Measurements from ENCODE around the gene HES1. TPM values are rescaled to one million over a fixed set of nuclear protein-coding genes. Genes with fewer than 3 reads are reported as not detected.
A peak's percentile ranks its signal among the peaks of the same experiment; 100 is the strongest.
"Not testable (repeated sequence)": the region's sequence is repeated elsewhere in the genome, so short reads cannot be mapped to it uniquely, and the experiment has no call there.

HES1 gene
- total RNA-seq, 1 donor from 2014 or later: 21.3 TPM

DNA sequence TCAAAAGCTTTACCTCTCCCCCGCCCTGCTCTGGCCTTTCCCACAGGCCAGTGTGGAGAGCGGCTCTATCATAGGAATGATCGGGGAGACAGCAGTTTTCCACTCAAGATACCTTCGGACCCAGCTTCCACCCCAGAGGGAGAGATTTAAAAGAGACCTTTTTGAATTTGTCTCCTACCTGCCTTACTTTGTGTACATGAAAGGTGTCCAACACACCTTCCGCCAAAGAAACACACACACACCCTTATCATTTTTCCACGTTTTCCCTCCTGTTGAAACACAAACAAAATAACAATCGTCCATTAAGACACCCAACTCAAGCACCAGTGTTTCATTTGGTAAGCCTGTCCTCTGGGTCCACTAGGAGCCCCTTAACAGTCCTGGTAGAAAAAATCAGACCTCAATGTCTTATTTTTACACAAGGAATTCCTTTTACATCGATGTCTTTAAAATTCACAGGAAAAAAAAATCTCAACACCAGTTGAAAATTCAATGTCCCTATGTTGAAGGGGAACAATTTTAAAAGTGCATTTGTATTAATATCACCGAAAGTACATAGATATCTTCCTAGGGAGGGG is 4.0 kb downstream of the HES1 start:
- ATAC-seq (no peak), DNase-seq (ENCODE audit: low spot score) (no peak)

DNA sequence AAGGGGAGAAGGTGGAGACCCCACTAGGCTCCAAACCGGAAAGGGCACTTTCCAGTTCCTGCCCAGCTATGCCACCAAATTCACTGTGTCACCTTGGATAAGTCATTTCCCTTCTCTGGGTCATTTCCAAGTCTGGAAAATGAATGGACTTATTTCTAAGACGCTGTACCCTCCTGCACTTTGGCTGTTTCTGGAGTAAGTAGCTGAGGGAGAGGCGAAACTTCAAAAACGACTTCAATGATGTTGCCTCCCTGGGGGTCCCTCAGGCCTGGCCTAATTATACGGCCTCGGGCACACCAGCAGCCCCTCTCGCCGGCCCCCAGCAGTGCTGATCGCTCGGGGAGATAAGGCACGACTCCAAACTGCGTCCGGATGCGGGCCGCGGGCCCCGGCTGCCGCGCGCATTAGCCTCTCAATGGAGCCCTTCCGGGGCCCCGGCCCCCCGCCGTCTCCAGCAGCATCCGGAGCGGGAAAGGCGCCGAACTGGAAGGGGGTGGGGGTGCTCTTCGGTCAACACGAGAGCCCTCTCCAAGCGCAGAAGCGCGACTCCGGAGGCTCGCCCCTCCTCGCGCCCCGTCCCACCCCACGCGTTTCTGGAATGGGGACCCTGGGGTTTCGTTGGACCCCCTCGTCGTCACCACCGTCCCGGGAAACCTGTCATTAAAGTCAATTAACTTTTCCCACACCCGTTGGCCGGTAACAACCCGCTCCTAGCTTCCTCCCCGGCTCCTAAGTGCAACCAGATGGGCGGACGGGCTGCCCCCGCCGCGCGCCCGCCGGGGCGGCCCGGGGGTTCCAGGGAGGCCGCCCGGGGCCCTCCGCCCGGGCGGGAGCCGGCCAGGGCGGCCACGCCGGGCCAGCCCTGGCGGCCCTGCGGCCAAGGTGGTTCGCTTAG is 4.8 kb downstream of the HES1 start:
- ATAC-seq: peak; percentile 10

DNA sequence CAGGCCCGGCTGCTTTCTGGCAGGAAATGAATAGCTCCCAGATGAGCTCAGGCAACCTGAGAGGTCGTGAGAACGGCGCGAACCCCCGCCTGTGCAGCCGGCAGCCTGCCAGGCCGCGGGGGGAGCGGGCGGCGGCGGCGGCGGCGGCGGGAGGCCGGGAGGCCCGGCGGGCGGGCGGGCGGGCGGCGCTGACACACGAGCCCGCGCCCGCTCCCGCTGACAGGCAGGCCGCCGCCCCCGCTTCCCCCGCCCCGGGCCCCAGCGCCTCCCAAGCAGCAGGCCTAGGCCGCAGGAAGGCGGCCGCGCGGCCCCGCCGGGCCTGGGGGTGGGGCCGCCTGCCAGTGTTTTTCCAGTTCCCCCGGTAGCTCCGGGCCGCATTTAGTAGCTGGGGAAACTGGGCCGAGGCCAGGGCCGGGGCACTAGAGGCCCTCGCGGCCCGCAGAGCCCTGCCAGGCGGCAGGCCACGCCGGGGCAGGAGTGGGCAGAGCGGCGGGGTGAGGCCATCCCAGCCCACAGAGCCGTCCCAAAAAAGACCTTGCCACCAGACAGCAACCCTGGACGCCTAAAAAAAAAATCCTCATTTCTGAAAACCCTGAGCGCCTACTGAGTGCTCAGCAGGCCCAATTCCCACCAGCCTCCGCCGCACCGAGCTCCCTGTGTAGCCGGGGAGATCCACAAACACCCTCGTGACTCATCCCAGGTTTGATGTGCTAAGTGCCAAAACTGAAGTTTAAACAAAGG is 5.6 kb downstream of the HES1 start:
- DNase-seq (ENCODE audit: low spot score): peak; percentile 95
- ATAC-seq: peak; percentile 63

More for the DNA sequence above, 4.8 kb downstream of the HES1 start:
- peak; percentile 60 for DNase-seq (ENCODE audit: low spot score)

DNA sequence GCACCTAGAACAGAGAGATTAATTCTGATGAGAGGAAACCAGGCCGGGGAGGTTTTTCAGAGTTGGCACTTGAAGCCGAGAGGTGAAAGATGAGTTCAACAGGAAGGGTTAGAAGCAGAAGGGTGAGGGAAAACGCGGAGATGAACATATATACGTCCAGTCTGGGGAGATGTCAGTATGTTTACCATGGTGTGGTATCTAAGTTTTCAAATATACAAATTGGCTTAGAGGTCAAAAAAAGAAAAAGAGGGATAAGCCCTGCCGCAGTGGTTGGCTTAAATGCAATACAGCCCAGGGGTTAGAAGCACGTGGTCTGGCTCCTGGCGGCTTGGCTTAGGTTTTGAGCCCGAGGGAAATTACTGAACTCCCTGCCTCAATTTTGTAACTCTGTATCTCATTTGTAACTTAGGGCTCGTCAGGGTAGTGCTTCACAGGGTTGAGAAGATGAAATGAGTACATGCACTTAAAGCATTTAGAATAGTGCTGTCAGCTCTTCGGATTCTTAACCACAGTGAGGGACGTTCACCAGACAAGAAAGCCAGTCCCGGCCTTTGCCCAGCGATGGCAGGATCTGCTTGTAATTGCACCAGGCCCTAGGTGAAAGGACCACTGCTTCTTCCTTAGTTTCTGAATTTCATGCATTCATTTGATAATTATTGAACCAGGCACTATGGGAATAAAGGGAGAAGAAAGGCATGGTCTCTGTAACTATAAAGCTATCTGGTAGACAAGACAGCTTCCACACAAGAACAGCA is 6.4 kb downstream of the HES1 start:
- DNase-seq (ENCODE audit: low spot score): peak; percentile 69
- peak; percentile 24 for ATAC-seq

DNA sequence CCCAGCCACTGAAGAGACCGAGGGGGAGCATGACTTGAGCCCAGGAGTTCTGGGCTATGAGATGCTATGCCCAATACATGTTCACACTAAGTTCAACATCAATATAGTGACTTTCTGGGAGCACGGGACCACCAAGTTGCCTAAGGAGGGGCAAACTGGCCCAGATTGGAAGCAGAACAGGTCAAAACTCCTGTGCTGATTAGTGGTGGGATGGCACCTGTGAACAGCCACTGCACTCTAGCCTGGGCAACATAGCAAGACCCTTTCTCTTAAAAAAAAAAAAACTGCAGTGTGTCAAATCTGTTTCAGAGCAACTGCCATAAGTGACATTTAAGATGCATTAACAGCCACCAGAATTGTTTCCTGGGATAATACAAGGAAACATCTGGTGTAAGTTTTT is 9.8 kb downstream of the HES1 start:
- no peak for ATAC-seq
- DNase-seq (ENCODE audit: low spot score): no peak

DNA sequence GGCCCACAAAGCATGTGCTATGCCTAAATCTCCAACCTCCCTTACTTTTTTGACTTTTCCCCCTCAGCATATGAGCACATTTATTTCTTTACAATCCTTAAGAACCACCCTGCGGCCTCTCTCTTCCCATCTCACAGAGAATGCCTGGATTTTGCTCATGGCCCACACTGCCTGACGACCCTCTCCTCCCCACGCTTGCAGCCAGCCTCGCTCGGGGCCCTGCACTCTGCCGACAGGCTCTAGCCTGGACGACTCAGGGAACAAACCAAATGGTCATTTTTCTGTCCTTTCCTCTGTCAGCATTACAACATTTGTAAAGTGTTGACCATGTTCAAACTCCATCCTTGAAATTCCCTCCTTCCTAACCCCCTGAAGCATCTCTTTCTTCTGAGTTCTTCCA is 11.7 kb downstream of the HES1 start:
- ATAC-seq (no peak), DNase-seq (ENCODE audit: low spot score) (no peak)

DNA sequence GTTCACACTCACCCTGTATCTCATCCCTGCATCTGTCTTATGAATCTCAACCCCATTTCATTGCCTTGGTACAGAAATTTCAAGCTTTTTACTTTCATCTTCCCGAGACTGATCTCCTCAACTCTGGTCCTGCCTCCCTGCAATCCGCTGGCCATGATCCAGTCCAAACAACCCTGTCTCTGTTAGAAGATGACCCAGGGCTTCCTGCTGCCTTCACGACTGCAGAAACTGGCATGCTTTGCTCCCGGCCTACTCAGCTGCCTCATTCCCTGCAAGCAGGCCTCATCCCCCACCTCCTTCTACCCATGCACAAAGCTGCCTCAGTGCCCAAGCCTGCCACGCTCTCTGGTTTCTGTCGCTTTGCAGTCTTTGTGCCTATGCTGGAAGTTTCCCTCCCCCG is 12.4 kb downstream of the HES1 start:
- peak; percentile 78 for DNase-seq (ENCODE audit: low spot score)
- ATAC-seq: peak; percentile 74

DNA sequence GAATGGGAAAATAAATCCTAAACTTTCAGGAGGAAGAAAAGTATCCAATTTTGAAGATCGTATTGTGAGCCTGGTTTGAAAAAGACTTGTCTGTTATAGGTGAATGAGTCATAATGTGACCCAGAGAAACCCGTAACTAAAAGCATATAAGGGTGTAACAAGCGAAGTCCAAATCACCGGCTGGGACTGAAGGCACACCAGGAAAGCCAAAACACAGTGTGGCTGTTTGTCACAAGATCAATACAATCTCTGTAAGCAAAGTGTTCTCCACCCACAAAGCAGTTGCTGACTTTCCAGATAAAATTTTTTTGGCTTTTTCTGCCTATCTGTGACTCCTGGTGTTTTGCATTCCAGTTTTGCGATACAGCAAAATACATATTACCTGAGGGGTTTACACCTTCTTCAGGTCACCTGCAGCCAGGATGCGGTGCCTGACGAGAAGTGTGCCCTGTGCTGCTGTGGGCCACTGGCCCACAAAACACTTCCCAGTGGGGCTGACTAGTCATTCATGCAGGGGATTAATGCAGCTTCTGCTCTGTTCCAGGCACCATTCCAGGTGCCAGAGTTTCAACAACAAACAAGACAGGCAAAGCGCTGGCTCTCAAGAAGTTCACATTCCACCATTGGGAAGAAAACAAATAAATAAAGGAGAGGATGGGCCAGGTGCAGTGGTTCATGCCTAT is 14.4 kb downstream of the HES1 start:
- DNase-seq (ENCODE audit: low spot score) (peak; percentile 66), ATAC-seq (peak; percentile 91)

DNA sequence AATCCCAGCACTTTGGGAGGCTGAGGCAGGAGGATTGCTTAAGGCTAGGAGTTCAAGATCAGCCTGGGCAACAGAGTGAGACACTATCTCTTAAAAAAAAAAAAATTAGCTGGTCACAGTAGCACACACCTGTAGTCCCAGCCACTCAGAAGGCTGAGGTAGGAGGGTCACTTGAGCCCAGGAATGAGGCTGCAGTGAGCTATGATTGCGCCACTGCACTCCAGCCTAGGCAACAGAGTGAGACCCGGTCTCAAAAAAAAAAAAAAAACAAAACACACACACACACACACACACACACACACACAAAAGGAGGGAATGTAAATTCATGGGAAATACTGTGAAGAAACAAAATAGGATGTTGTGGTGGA is 15.0 kb downstream of the HES1 start:
- ATAC-seq: not testable (repeated sequence)

DNA sequence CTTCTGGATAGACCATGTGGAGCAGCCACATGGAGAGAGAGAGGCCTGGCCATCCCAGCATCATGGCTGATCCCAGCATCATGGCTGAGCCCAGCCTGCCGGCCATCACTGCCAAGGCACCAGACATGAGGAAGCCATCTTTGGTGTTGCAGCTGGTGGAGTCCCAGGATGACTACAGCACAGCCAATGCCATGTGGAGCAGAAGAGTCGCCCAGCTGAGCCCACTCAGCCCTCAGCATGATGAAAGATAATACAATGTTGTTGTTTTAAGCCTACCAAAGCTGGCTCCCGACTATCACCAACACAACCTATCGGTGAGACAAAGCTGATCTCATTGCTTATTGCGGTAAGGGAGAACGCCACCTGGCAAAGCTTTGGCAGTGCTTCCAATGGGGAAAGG is 18.4 kb downstream of the HES1 start:
- DNase-seq (ENCODE audit: low spot score) (no peak), ATAC-seq (no peak)

More for the DNA sequence above, 15.0 kb downstream of the HES1 start:
- not testable (repeated sequence) for DNase-seq (ENCODE audit: low spot score)

DNA sequence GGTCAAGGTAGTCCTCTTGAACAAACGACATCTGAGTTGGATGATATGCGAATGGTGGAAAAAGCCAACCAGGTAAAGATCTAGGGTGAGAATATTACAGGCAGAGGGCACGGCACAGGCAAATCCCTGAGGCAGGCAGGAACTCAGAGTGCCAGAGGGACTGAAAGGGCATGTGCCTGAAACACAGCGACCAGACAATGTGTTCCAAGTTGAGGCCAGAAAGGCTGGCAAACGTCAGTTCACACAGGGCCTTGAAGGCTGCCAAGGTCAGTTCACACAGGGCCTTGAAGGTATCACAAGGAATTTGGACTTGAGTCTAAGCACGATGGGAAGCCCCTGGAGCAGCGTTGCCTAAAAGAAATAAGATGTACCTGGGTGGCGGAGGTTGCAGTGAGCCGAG is 20.1 kb downstream of the HES1 start:
- ATAC-seq (no peak), DNase-seq (ENCODE audit: low spot score) (no peak)

DNA sequence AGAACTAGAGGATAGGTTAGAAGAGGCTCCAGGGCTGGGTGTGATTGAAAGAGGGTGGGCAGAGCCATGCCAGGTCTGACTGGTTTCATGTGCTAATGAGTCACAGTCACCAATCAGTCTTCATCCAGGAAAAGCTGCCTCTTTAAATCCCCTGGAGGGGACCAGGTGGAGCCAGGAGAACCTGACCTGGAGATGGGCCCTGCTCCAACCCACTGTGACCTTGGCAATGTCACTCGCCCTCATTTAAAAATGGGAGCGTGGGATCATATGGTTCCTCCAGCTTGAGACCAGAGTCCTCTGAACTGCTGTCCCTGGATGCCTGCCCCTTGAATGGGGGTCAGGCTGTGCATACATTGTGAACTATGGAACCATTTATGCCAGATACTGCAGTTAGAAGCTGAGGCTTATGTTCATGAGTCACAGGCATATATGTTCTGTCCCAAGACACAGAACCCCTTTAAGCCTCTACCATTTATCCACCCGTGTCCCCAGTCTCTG is 23.0 kb downstream of the HES1 start:
- peak; percentile 20 for ATAC-seq
- DNase-seq (ENCODE audit: low spot score): no peak

DNA sequence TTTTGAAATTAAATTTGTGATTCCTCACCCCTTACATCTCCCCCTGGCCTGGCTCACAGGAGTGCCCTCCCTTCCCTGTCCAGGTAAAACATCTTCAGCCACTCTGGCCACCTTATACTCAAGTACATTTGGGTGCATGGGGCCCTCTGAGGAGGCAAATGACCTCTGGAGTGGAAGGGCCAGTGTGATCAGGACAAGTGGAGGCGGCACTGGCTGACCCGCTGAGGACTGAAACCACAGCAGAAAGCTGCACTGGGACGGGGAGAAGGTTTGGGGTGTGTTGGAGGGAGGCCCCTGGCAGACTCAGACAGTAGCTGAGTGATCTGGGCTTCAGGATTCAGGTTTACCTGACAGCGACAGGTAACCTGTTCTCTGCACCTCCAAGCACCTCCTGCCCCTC is 24.2 kb downstream of the HES1 start:
- no peak for DNase-seq (ENCODE audit: low spot score)
- ATAC-seq: no peak

DNA sequence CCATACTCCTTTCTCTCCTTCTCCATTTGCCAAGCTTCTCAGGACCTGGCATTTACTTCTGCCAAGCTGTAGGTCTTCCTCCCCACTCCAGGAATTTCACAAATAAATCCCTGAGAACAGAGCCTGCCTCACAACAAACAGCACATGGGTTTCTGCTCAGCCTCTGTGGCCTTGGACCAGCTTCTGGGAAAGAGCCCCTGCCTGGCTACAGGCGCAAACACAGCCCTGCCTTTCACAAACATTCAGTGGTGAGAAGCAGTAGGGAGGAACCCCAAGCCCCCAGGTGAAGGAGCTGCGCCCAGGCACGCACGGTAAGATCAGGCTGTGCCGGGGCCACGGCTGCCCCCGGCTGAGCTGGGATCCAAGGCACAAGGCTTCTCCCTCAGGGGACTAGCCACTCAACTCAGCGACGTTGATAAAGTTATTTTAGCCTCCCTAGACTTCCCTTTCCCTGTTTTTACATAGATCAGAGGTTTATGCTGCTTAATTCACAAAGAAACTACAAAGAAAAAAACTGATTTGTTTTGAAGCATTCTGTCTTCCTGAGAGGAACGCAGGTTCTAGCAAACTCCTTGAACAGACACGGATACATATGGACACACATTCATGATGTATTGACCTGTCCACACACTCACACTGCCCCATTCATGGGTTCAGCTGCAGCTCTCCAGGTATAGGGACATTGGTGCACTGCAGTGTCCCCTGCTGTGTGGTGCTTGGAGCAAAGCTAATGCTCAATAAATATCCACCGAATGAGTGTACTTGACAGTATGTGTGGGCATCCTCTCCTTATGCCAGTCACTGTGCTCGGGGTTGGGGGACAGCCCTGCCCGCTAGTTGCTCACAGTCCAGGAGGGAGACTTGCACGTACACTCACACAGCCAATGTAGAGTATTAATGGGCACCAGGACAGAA is 25.4 kb downstream of the HES1 start:
- no peak for DNase-seq (ENCODE audit: low spot score)
- peak; percentile 19 for ATAC-seq

DNA sequence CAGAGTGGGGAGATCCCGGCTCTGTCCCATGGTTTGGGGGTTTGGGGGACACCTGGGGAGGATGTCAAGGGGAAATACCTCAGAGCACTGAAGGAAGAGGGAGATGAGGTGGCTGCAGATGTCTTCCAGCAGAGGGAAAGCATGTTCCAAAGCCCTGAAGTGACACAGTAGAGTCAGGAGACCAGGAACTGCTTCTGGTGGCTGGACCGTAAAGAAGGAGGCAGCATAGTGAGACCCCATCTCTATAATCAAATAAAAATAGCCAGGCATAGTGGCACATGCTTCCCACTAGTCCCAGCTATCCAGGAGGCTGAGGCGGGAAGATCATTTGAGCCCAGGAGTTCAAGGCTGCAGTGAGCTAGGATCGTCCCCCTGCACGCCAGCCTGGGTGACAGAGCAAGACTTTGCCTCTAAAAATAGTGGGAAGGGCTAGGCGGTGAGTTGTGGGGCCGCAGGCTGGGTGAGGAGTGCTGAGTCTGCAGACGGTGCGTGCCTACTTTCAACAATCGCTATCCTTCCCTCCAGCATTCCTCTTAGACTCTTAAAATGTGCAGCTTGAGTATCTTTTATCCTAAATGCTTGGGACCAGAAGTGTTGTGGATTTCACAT is 26.2 kb downstream of the HES1 start:
- DNase-seq (ENCODE audit: low spot score): no peak
- no peak for ATAC-seq

DNA sequence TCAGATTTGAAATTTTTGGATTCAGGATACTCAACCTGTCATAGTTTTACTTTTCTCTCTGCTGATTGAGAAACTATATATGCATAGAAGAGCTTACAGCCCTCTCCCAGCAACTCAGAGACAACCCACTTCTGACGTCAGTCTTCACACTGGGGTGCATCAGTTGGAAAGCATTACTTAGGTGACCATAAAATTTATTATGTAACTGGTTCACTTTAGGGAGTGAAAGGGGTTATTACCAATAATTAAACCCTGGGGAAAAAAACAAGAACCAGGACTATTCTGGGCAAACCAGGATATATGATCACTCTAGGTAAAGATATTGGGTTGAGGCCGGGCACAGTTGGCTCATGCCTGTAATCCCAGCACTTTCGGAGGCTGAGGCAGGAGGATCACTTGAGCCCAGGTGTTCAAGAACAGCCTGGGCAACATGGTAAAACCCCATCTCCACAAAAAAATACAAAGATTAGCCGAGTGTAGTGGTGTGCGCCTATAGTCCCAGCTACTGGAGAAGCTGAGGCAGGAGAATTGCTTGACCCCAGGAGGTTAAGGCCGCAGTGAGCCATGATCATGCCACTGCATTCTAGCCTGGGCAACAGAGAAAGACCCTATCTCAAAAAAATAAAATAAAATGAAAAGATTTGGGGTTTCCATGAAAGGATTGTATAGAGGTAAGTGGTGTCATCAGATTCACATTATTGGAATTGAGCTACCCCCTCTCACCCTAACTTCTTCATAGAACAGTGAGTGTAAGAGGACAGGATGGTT is 27.1 kb downstream of the HES1 start:
- no peak for DNase-seq (ENCODE audit: low spot score)
- ATAC-seq: no peak

DNA sequence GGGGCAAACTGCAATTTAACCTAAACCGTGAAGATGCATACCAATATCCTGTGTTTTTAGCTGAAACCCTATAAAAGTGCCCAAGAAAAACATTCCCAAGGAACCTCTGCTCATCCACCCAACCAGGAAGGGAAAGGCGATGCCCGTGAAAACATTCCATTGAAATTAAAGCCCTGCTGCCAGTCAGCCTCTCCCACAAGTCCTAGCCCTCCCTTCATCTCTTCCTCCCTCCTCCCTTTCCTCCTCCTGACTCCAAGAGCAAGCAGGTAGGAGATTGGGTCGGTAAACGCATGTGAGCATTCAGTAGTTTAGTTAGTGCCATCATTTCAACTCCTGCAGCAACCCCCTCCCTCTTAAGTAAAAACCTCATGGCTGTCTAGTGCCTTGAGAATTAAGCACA is 27.7 kb downstream of the HES1 start:
- DNase-seq (ENCODE audit: low spot score) (no peak), ATAC-seq (no peak)

DNA sequence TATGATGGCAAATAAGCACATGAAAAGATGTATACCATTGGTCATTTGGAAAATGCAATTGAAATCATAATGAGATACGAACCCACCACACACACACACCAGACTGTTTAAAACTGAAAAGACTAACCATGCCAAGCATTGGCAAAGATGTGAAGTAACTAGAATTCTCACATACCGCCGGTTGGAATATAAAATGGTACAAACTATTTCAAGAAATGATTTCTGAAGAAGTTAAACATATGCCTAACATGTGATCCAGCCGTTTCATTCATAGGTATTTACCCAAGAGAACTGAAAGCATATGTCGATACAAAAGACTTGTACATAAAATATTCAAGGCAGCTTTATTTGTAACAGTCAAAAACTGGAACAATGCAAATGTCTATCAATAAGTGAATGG is 28.9 kb downstream of the HES1 start:
- no peak for ATAC-seq
- DNase-seq (ENCODE audit: low spot score): no peak
